GM12878 (cell line): ENCODE results near the gene LRRC56. TPM values are rescaled to one million over a fixed set of nuclear protein-coding genes. Genes with fewer than 3 reads are reported as not detected.

Source experiments
- CUX1 ChIP-seq: IDR thresholded peaks from 2 replicates; pipeline ENCODE4 v1.6.1; 2012; ENCODE audit warnings: improper control_type of control experiment, low read depth, low read length; ENCODE audit not compliant: insufficient replicate concordance
- EGR1 ChIP-seq, 2 experiments: IDR thresholded peaks; 1 replicate in 1 of 2; 2 replicates in 1 of 2; pipeline ENCODE4 v1.6.1; 2011 to 2012; ENCODE audit warnings: low read depth in 2 of 2, low read length in 2 of 2, borderline replicate concordance in 1 of 2, mild to moderate bottlenecking in 1 of 2, moderate library complexity in 1 of 2
- ETV6 ChIP-seq, 2 experiments: fragments of 450-650 bp in 1 of 2; IDR thresholded peaks in 1 of 2; conservative IDR thresholded peaks in 1 of 2; 2 replicates each; pipeline ENCODE4 v1.6.1; 2014; ENCODE audit warnings: antibody characterized with exemption in 1 of 2, borderline replicate concordance in 1 of 2, low read depth in 1 of 2, mild to moderate bottlenecking in 1 of 2, moderate library complexity in 1 of 2
- GABPA ChIP-seq: IDR thresholded peaks from 2 replicates; pipeline ENCODE4 v1.6.1; 2014; ENCODE audit warnings: antibody characterized with exemption, low read depth, mild to moderate bottlenecking, inconsistent platforms
- GATAD2B ChIP-seq: fragments of 450-650 bp; conservative IDR thresholded peaks from 2 replicates; pipeline ENCODE4 v1.6.1; 2017; ENCODE audit warnings: low read depth, mild to moderate bottlenecking, moderate library complexity
- IKZF1 ChIP-seq: fragments of 450-650 bp; conservative IDR thresholded peaks from 2 replicates; pipeline ENCODE4 v1.6.1; 2017; ENCODE audit warnings: antibody characterized with exemption, mild to moderate bottlenecking
- IKZF2 ChIP-seq, 2 experiments: fragments of 450-650 bp; IDR thresholded peaks; 2 replicates each; pipeline ENCODE4 v1.6.1; 2017; ENCODE audit warnings: mild to moderate bottlenecking in 2 of 2, moderate library complexity in 2 of 2
- JUND ChIP-seq: IDR thresholded peaks from 2 replicates; pipeline ENCODE4 v1.6.1; 2012; ENCODE audit warnings: low read depth, mild to moderate bottlenecking, low read length, improper control_type of control experiment, moderate library complexity
- POLR2AphosphoS5 ChIP-seq: IDR thresholded peaks from 2 replicates; pipeline ENCODE4 v1.6.1; 2011; ENCODE audit warnings: mild to moderate bottlenecking, low read length, inconsistent platforms
- RUNX3 ChIP-seq: IDR thresholded peaks from 2 replicates; pipeline ENCODE4 v1.6.1; 2012; ENCODE audit warnings: low read length, inconsistent platforms
- SIN3A ChIP-seq: IDR thresholded peaks from 2 replicates; pipeline ENCODE4 v1.6.1; 2012; ENCODE audit warnings: low read depth, low read length, improper control_type of control experiment
- STAT1 ChIP-seq: fragments of 450-650 bp; conservative IDR thresholded peaks from 2 replicates; pipeline ENCODE4 v1.6.1; 2014; ENCODE audit warnings: antibody characterized with exemption, mild to moderate bottlenecking
- ZNF24 ChIP-seq: fragments of 450-650 bp; IDR thresholded peaks from 2 replicates; pipeline ENCODE4 v1.6.1; 2017; ENCODE audit warnings: antibody characterized with exemption, mild to moderate bottlenecking
- ZNF274 ChIP-seq: IDR thresholded peaks from one replicate; pipeline ENCODE4 v1.8.0; 2011; ENCODE audit not compliant: insufficient read length, insufficient read depth
- ZNF592 ChIP-seq: fragments of 450-650 bp; IDR thresholded peaks from 2 replicates; pipeline ENCODE4 v1.6.1; 2017; ENCODE audit warnings: mild to moderate bottlenecking, moderate library complexity
- polyA plus RNA-seq, 11 experiments: library from polyadenylated mRNA; depleted of rRNA in 4 of 11; unstranded in 6 of 11; stranded (reverse) in 5 of 11; fragments of >200 nt; fragmentation: Nextera tagmentation in 4 of 11; fragmentation: Illumina TruSeq in 1 of 11; extraction: Ambion mirVana in 4 of 11; extraction: Trizol in 1 of 11; gene quantifications; 1 replicate in 1 of 11; 2 replicates in 10 of 11; pipeline versions ENCODE4 v1.2.1 to v1.2.3, GENCODE V29; 2011 to 2016; ENCODE audit warnings: inconsistent platforms in 2 of 11, missing spikeins in 2 of 11, low read depth in 1 of 11
- total RNA-seq, 4 experiments: library from RNA; depleted of rRNA in 3 of 4; stranded (reverse); fragments of >200 nt in 3 of 4; fragmentation: Illumina TruSeq in 1 of 4; extraction: Trizol in 1 of 4; gene quantifications; 2 replicates each; pipeline versions ENCODE4 v1.2.1 to v1.2.3, GENCODE V29; 2013 to 2021
- TF ChIP-seq, protein P1 (sequence below): fragments of 450-650 bp; IDR thresholded peaks from 2 replicates; pipeline ENCODE4 v1.6.1; 2016; ENCODE audit warnings: mild to moderate bottlenecking

LRRC56 gene
- total and polyA plus RNA-seq, 10 of the 15 experiments (the other 5 are each of a cell fraction or from before 2014, with no cell fraction given) = 0.02 to 1.9 (median 0.75) TPM; not detected in 1

- TF ChIP-seq JUND (peak; percentile 99), CUX1 (no peak), ZNF274 (no peak), IKZF1 (peak; percentile 80), EGR1 (IDR thresholded peaks at IDR 0.05; ENCODE audit: borderline replicate concordance in 1 of 2, low read depth in 2 of 2, low read length in 2 of 2) (peak in 1 of 2 experiments; percentile 65; a peak in 1 of 3 replicates), ZNF24 (no peak), IKZF2 (IDR thresholded peaks at IDR 0.05) (no peak), GABPA (no peak), POLR2AphosphoS5 (peak; percentile 40; the same call in 1 of the 2 replicates), ETV6 (conservative IDR thresholded peaks at IDR 0.05 in 1 of 2, IDR thresholded peaks at IDR 0.05 in 1 of 2; ENCODE audit: borderline replicate concordance in 1 of 2, low read depth in 1 of 2) (no peak), ZNF592 (no peak), STAT1 (0 out of 2 replicates have a peak, but pooled peaks have one; percentile 36), SIN3A (peak; percentile 87), RUNX3 (no peak), GATAD2B (peak; percentile 97)
- TF ChIP-seq, protein P1, sequence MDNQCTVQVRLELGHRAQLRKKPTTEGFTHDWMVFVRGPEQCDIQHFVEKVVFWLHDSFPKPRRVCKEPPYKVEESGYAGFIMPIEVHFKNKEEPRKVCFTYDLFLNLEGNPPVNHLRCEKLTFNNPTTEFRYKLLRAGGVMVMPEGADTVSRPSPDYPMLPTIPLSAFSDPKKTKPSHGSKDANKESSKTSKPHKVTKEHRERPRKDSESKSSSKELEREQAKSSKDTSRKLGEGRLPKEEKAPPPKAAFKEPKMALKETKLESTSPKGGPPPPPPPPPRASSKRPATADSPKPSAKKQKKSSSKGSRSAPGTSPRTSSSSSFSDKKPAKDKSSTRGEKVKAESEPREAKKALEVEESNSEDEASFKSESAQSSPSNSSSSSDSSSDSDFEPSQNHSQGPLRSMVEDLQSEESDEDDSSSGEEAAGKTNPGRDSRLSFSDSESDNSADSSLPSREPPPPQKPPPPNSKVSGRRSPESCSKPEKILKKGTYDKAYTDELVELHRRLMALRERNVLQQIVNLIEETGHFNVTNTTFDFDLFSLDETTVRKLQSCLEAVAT = no peak
These were observed 31.2 kb downstream of the LRRC56 start (continued) for GRCh38 chr11:568306-569157.
